Measurements from ENCODE around the gene PRUNE2.

GRCh38 chr9:76772686-76773445, 133.0 kb downstream of the PRUNE2 start:
- TF ChIP-seq RAD21 (IDR thresholded peaks at IDR 0.05) (no peak), MAX (IDR thresholded peaks at IDR 0.05) (no peak), CTCF (IDR thresholded peaks at IDR 0.05; ENCODE audit: low read depth, low read length, missing input control) (no peak), JUND (IDR thresholded peaks at IDR 0.05) (no peak), FOXA2 (IDR thresholded peaks at IDR 0.05) (no peak), SP1 (IDR thresholded peaks at IDR 0.05) (no peak), NR2F2 (IDR thresholded peaks at IDR 0.05) (no peak), GABPA (IDR thresholded peaks at IDR 0.05 in 1 of 2, conservative IDR thresholded peaks at IDR 0.05 in 1 of 2) (no peak), ZBTB33 (IDR thresholded peaks at IDR 0.05) (no peak), ATF3 (IDR thresholded peaks at IDR 0.05) (no peak)
